ENCODE measurements around the gene NMT1.

NMT1 gene

DNA sequence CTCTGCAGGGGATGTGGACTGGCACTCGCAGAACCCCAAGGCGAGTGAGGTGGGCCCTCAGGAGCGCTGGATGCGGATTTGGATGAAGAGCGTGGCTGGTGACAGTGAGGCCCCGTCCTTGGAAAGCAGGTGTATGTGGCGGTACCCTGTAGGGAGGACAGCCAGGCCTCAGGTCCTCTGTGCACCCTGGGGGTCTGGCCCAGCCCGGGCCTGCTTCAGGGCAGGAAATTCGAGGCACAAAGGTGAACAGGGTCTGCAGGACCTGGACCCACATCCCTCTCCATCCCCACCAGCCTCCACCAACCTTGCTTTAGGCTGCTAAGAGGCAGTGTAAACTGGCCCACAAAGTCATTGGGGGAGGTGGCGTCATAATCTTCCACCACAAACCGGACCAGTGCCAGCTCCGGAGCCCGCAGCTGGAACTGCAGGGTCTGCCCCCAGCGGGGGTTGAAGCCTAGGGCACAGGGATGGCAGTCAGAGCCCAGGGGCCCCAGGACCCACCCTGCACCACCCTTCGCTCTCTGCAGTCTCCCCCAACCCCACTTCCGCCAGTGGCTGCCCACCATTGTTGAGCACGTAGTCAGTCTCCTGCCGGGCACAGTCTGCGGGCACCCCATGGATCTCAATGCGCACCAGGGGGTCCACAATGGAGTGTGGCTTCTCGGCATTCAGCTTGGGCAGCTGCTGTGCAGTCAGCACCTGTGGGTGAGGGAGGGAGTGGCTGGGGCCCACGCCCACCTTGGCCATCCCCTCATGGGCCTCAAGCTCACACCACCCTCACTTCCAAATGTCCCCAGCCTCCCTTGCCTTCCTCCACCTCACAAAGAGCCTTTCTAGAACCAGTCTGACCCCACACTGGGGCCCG lies 51.7 kb downstream of the NMT1 start:
- no peaks in the 10 kb centered on the region; the same call in none of the 2 replicates for H3K27me3 ChIP-seq (replicated peaks; ENCODE audit: insufficient read depth, low read length)
- no peak overlapping the region for H3K9ac ChIP-seq (ENCODE audit: low read length)
- H3K36me3 ChIP-seq (replicated peaks; ENCODE audit: insufficient read depth, low read length) = no peaks in the 10 kb centered on the region
- no peak for TF ChIP-seq EZH2phosphoT487 (IDR thresholded peaks at IDR 0.05; ENCODE audit: low read length)
- TF ChIP-seq, protein P1, sequence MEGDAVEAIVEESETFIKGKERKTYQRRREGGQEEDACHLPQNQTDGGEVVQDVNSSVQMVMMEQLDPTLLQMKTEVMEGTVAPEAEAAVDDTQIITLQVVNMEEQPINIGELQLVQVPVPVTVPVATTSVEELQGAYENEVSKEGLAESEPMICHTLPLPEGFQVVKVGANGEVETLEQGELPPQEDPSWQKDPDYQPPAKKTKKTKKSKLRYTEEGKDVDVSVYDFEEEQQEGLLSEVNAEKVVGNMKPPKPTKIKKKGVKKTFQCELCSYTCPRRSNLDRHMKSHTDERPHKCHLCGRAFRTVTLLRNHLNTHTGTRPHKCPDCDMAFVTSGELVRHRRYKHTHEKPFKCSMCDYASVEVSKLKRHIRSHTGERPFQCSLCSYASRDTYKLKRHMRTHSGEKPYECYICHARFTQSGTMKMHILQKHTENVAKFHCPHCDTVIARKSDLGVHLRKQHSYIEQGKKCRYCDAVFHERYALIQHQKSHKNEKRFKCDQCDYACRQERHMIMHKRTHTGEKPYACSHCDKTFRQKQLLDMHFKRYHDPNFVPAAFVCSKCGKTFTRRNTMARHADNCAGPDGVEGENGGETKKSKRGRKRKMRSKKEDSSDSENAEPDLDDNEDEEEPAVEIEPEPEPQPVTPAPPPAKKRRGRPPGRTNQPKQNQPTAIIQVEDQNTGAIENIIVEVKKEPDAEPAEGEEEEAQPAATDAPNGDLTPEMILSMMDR (IDR thresholded peaks at IDR 0.05; ENCODE audit: low read length) = no peak
- TF ChIP-seq EZH2 (optimal IDR thresholded peaks at IDR 0.05; ENCODE audit: low read depth, low read length) = no peak
- H4K20me1 ChIP-seq (ENCODE audit: insufficient read depth, low read length) = no peaks in the 10 kb centered on the region
- no peaks in the 10 kb centered on the region for H3K4me1 ChIP-seq (ENCODE audit: low read length)
- no peak for DNase-seq
- H3K27ac ChIP-seq (ENCODE audit: low read length) = no peak overlapping the region
- H2AFZ ChIP-seq (ENCODE audit: low read length) = no peak overlapping the region
- no peaks in the 10 kb centered on the region for H3F3A ChIP-seq (ENCODE audit: insufficient read depth, low read length)
- H3K4me3 ChIP-seq (ENCODE audit: low read length) = no peak overlapping the region
- no peak overlapping the region for H3K4me2 ChIP-seq (ENCODE audit: low read depth, low read length)
- no peaks in the 10 kb centered on the region for H3K9me3 ChIP-seq (replicated peaks; ENCODE audit: insufficient read depth, low read length)
- H3K79me2 ChIP-seq (ENCODE audit: low read length) = no peaks in the 10 kb centered on the region
- no peaks in the 10 kb centered on the region for H3K9me2 ChIP-seq (replicated peaks; ENCODE audit: insufficient read depth, low read length)

DNA sequence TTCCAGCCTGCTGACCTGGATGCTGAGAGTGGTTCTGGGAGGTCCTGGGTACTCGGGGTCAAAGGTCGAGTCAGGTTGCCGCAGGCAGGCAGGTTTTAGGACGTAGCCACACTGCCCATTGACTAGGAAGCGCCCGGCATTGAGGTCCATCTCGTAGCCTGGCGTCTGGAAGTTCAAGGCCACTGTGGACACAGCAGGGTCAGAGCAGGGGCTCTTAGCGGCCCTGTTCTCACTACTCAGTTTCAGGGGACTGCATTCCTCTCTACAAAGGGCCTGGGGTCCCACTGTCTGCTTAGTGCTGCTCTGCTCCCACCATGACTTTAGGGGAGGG lies 52.3 kb downstream of the NMT1 start:
- Histone ChIP-seq H3K4me2 (ENCODE audit: low read depth, low read length) (no peak overlapping the region), H3K9ac (ENCODE audit: low read length) (no peak overlapping the region)

DNA sequence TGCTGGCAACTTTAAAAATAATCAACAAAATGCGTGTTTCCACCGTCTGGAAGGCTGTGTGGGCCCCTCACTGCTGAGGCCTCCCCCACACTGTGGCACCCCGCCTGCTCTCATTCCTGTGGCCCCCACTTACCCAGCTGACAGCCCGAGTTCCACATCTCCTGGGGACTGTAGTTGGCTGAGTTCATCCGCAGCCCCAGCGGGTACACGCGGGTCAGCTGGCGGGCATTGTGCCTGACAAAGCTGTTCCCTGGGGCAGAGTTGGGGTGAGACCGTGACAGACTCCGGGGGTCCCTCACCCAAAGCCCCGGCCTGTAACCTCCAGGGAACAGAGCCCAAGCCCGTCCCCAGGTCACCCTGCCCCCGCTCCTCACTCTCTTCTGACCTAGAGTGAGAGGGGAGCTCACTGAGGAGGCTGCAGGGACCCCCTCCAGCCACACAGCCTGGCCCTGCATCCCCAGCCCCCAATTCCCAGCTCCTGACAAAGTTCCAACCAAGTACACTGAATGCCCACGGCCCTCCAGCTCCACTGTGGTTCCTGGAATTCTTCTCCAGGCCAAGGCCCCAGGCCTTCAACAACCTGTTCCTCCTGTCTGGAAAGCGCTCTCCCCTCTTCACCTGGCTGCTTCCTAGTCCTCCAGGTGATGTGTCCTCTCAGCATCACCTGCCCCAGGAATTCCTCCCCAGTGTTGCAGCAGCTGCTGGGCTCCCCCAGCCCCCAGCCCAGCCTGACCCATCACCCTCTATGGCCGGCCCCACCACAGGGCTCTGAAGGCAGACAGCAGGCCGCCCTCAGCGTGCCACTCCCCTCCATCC lies 53.2 kb downstream of the NMT1 start:
- DNase-seq = no peak
- Histone ChIP-seq H3K4me1 (ENCODE audit: low read length) (no peaks in the 10 kb centered on the region), H3K27ac (ENCODE audit: low read length) (no peak overlapping the region), H3F3A (ENCODE audit: insufficient read depth, low read length) (no peaks in the 10 kb centered on the region), H3K79me2 (ENCODE audit: low read length) (no peaks in the 10 kb centered on the region), H3K9me2 (replicated peaks; ENCODE audit: insufficient read depth, low read length) (no peaks in the 10 kb centered on the region), H3K27me3 (replicated peaks; ENCODE audit: insufficient read depth, low read length) (no peaks in the 10 kb centered on the region; the same call in none of the 2 replicates), H3K9ac (ENCODE audit: low read length) (no peak overlapping the region), H3K9me3 (replicated peaks; ENCODE audit: insufficient read depth, low read length) (no peaks in the 10 kb centered on the region), H3K36me3 (replicated peaks; ENCODE audit: insufficient read depth, low read length) (no peaks in the 10 kb centered on the region), H3K4me2 (ENCODE audit: low read depth, low read length) (no peak overlapping the region), H4K20me1 (ENCODE audit: insufficient read depth, low read length) (no peaks in the 10 kb centered on the region), H2AFZ (ENCODE audit: low read length) (no peak overlapping the region), H3K4me3 (ENCODE audit: low read length) (no peak overlapping the region)
- no peak for TF ChIP-seq EZH2phosphoT487 (IDR thresholded peaks at IDR 0.05; ENCODE audit: low read length)

More for the DNA sequence above, 52.3 kb downstream of the NMT1 start:
- Histone ChIP-seq H3K4me1 (ENCODE audit: low read length) (no peaks in the 10 kb centered on the region), H2AFZ (ENCODE audit: low read length) (no peak overlapping the region), H3K27me3 (replicated peaks; ENCODE audit: insufficient read depth, low read length) (no peaks in the 10 kb centered on the region; the same call in none of the 2 replicates), H3F3A (ENCODE audit: insufficient read depth, low read length) (no peaks in the 10 kb centered on the region), H3K36me3 (replicated peaks; ENCODE audit: insufficient read depth, low read length) (no peaks in the 10 kb centered on the region), H3K27ac (ENCODE audit: low read length) (no peak overlapping the region), H3K9me2 (replicated peaks; ENCODE audit: insufficient read depth, low read length) (no peaks in the 10 kb centered on the region), H4K20me1 (ENCODE audit: insufficient read depth, low read length) (no peaks in the 10 kb centered on the region), H3K79me2 (ENCODE audit: low read length) (no peaks in the 10 kb centered on the region), H3K4me3 (ENCODE audit: low read length) (no peak overlapping the region), H3K9me3 (replicated peaks; ENCODE audit: insufficient read depth, low read length) (no peaks in the 10 kb centered on the region)
- no peak for DNase-seq
- no peak for TF ChIP-seq EZH2 (optimal IDR thresholded peaks at IDR 0.05; ENCODE audit: low read depth, low read length)
- TF ChIP-seq, protein P1 (IDR thresholded peaks at IDR 0.05; ENCODE audit: low read length) = no peak

Measured in MM.1S (cell line).